ENCODE results near the gene GALNT16.

DNA sequence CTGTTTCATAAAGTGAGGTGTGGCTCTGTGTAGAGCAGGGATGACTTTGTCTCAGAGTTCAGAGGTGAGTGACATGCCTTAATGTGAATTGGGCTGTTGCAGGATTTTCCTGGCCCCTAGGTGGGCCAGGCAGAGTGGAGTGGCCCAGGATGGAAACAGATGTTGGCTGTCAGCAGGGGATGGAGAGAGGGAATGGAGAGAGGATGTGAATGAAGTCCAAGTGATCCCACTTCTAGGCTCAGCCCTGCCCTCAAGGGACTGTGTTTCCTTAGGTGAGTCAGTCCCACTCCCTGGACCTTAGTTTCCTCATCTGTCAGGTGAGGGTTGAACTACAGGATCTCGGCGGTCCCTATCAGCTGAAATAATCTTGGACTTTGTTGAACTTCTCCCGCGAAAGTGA is 7.5 kb downstream of the GALNT16 start:
- TF ChIP-seq, protein P1, sequence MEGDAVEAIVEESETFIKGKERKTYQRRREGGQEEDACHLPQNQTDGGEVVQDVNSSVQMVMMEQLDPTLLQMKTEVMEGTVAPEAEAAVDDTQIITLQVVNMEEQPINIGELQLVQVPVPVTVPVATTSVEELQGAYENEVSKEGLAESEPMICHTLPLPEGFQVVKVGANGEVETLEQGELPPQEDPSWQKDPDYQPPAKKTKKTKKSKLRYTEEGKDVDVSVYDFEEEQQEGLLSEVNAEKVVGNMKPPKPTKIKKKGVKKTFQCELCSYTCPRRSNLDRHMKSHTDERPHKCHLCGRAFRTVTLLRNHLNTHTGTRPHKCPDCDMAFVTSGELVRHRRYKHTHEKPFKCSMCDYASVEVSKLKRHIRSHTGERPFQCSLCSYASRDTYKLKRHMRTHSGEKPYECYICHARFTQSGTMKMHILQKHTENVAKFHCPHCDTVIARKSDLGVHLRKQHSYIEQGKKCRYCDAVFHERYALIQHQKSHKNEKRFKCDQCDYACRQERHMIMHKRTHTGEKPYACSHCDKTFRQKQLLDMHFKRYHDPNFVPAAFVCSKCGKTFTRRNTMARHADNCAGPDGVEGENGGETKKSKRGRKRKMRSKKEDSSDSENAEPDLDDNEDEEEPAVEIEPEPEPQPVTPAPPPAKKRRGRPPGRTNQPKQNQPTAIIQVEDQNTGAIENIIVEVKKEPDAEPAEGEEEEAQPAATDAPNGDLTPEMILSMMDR (IDR thresholded peaks at IDR 0.05; ENCODE audit: low read length), result no peak
- no peak for TF ChIP-seq EZH2 (optimal IDR thresholded peaks at IDR 0.05; ENCODE audit: low read depth, low read length)

Measured in MM.1S (cell line).